Measurements from ENCODE around the gene SPDYE6.
A peak's percentile ranks its signal among the peaks of the same experiment; 100 is the strongest.

Gene SPDYE6

GRCh38 chr7:102297487-102298218 is 58.6 kb downstream of the SPDYE6 start:
- Histone ChIP-seq H3K9me3 (ENCODE audit: insufficient read depth, low read length) (no peaks in the 10 kb centered on the region), H3K79me2 (ENCODE audit: insufficient read depth, low read length) (peaks cover 91% of the 10 kb centered on the region), H2AFZ (ENCODE audit: low read depth, low read length, severe bottlenecking) (no peak overlapping the region), H4K20me1 (ENCODE audit: low read depth, low read length) (peaks cover 9% of the 10 kb centered on the region; the same call in 1 of the 2 replicates), H3K27me3 (ENCODE audit: low read length) (no peaks in the 10 kb centered on the region), H3K9ac (ENCODE audit: low read length) (no peak overlapping the region), H3K27ac (ENCODE audit: low read depth, low read length) (peak overlapping the region; percentile 66), H3K4me3 (ENCODE audit: insufficient read depth, low read length, poor library complexity, severe bottlenecking) (no peak overlapping the region), H3K9me2 (replicated peaks; ENCODE audit: insufficient read depth, low read length) (no peaks in the 10 kb centered on the region), H3K36me3 (ENCODE audit: low read length) (no peaks in the 10 kb centered on the region; the same call in 1 of the 2 replicates), H3F3A (ENCODE audit: insufficient read depth) (peaks cover 68% of the 10 kb centered on the region), H3K4me2 (ENCODE audit: low read depth, low read length, poor library complexity, severe bottlenecking) (no peak overlapping the region)
- TF ChIP-seq CTCF (IDR thresholded peaks at IDR 0.05; ENCODE audit: insufficient read depth, low read length, poor library complexity, severe bottlenecking) (no peak), EZH2phosphoT487 (conservative IDR thresholded peaks at IDR 0.05; ENCODE audit: low read length) (no peak)

- no peak for TF ChIP-seq CTCF (IDR thresholded peaks at IDR 0.05; ENCODE audit: insufficient read depth, low read length, poor library complexity, severe bottlenecking)
- no peak for TF ChIP-seq EZH2phosphoT487 (conservative IDR thresholded peaks at IDR 0.05; ENCODE audit: low read length)
- Histone ChIP-seq H3F3A (ENCODE audit: insufficient read depth) (peaks cover 67% of the 10 kb centered on the region), H3K9me2 (replicated peaks; ENCODE audit: insufficient read depth, low read length) (no peaks in the 10 kb centered on the region), H3K36me3 (ENCODE audit: low read length) (no peaks in the 10 kb centered on the region), H3K9me3 (ENCODE audit: insufficient read depth, low read length) (no peaks in the 10 kb centered on the region), H3K4me2 (ENCODE audit: low read depth, low read length, poor library complexity, severe bottlenecking) (no peak overlapping the region), H3K9ac (ENCODE audit: low read length) (no peak overlapping the region), H3K27me3 (ENCODE audit: low read length) (no peaks in the 10 kb centered on the region), H3K79me2 (ENCODE audit: insufficient read depth, low read length) (peaks cover 91% of the 10 kb centered on the region), H2AFZ (ENCODE audit: low read depth, low read length, severe bottlenecking) (no peak overlapping the region), H4K20me1 (ENCODE audit: low read depth, low read length) (peaks cover 9% of the 10 kb centered on the region; the same call in 1 of the 2 replicates), H3K27ac (ENCODE audit: low read depth, low read length) (peak overlapping the region; percentile 93; the same call in 1 of the 2 replicates), H3K4me3 (ENCODE audit: insufficient read depth, low read length, poor library complexity, severe bottlenecking) (no peak overlapping the region)
Observed at GRCh38 chr7:102296514-102296913, 59.7 kb downstream of the SPDYE6 start.

GRCh38 chr7:102296179-102296438 is 60.1 kb downstream of the SPDYE6 start:
- H3K36me3 ChIP-seq (ENCODE audit: low read length): no peaks in the 10 kb centered on the region
- no peak overlapping the region for H2AFZ ChIP-seq (ENCODE audit: low read depth, low read length, severe bottlenecking)
- H3K4me2 ChIP-seq (ENCODE audit: low read depth, low read length, poor library complexity, severe bottlenecking): no peak overlapping the region

More at GRCh38 chr7:102296179-102296438, 60.1 kb downstream of the SPDYE6 start:
- H3F3A ChIP-seq (ENCODE audit: insufficient read depth): peaks cover 71% of the 10 kb centered on the region
- peak overlapping the region; percentile 93 for H3K27ac ChIP-seq (ENCODE audit: low read depth, low read length)
- no peak overlapping the region for H3K9ac ChIP-seq (ENCODE audit: low read length)
- H3K79me2 ChIP-seq (ENCODE audit: insufficient read depth, low read length): peaks cover 91% of the 10 kb centered on the region
- no peaks in the 10 kb centered on the region for H3K9me3 ChIP-seq (ENCODE audit: insufficient read depth, low read length)
- H3K4me3 ChIP-seq (ENCODE audit: insufficient read depth, low read length, poor library complexity, severe bottlenecking): no peak overlapping the region
- no peaks in the 10 kb centered on the region for H3K9me2 ChIP-seq (replicated peaks; ENCODE audit: insufficient read depth, low read length)
- TF ChIP-seq EZH2phosphoT487 (conservative IDR thresholded peaks at IDR 0.05; ENCODE audit: low read length) (no peak), CTCF (IDR thresholded peaks at IDR 0.05; ENCODE audit: insufficient read depth, low read length, poor library complexity, severe bottlenecking) (no peak)
- H4K20me1 ChIP-seq (ENCODE audit: low read depth, low read length): peaks cover 9% of the 10 kb centered on the region; the same call in 1 of the 2 replicates
- no peaks in the 10 kb centered on the region for H3K27me3 ChIP-seq (ENCODE audit: low read length)

All from SU-DHL-6 (cell line).